Fibroblast of the aortic adventitia (primary cell): ENCODE results near the gene TELO2. TPM values are rescaled to one million over a fixed set of nuclear protein-coding genes. Genes with fewer than 3 reads are reported as not detected.
A peak's percentile ranks its signal among the peaks of the same experiment; 100 is the strongest.

Experiments
- DNase-seq: peaks from one replicate; pipeline ENCODE4 v3.0.0-alpha.2; 2010; ENCODE audit warnings: low read depth
- H3K4me3 ChIP-seq: 2 replicates; pipeline ENCODE4 v1.5.1; 2011; ENCODE audit warnings: low read depth, mild to moderate bottlenecking, control low read depth, low read length, moderate library complexity
- CTCF ChIP-seq: IDR thresholded peaks from 2 replicates; pipeline ENCODE4 v1.5.1; 2011; ENCODE audit warnings: mild to moderate bottlenecking, low read length, control low read depth, inconsistent platforms; ENCODE audit not compliant: insufficient read depth
- total RNA-seq: library from RNA; depleted of rRNA; stranded (reverse); fragments of >200 nt; gene quantifications from 2 replicates; pipeline ENCODE4 v1.2.3, GENCODE V29; 2012; ENCODE audit warnings: low replicate concordance

Gene TELO2
- total RNA-seq, 1 donor, result 23.5 TPM

GRCh38 chr16:1526608-1527555 lies 33.7 kb downstream of the TELO2 start:
- no peak for TF ChIP-seq CTCF
- no peak overlapping the region for H3K4me3 ChIP-seq
- no peak for DNase-seq

GRCh38 chr16:1527836-1528811 lies 35.0 kb downstream of the TELO2 start:
- TF ChIP-seq CTCF, result no peak
- peak; percentile 50 for DNase-seq
- H3K4me3 ChIP-seq, result peak overlapping the region; percentile 5

- DNase-seq, result no peak
- no peak for TF ChIP-seq CTCF
- H3K4me3 ChIP-seq, result no peak overlapping the region
These were observed 35.9 kb downstream of the TELO2 start for GRCh38 chr16:1528921-1529537.

- TF ChIP-seq CTCF, result no peak
- no peak for DNase-seq
- no peak overlapping the region for H3K4me3 ChIP-seq
These were observed 37.3 kb downstream of the TELO2 start for GRCh38 chr16:1530349-1530882.

GRCh38 chr16:1530883-1531637 lies 37.9 kb downstream of the TELO2 start:
- TF ChIP-seq CTCF, result no peak
- peak; percentile 94 for DNase-seq
- H3K4me3 ChIP-seq, result no peak overlapping the region

GRCh38 chr16:1531638-1531910 lies 38.4 kb downstream of the TELO2 start:
- TF ChIP-seq CTCF, result no peak
- H3K4me3 ChIP-seq, result no peak overlapping the region
- no peak for DNase-seq
